Gastroesophageal sphincter (tissue), 4 donors: ENCODE measurements around the gene ADAD2. TPM values are rescaled to one million over a fixed set of nuclear protein-coding genes. Genes with fewer than 3 reads are reported as not detected.

Experiments
- ATAC-seq: fragments of 150-250 bp; one replicate; pipeline ENCODE4 v1.9.1; 2016; ENCODE audit warnings: mild to moderate bottlenecking, moderate library complexity
- H3K27ac ChIP-seq, 4 donors: fragments of 200-600 bp; sonication (generic) in 3 of 4; 1 replicate in 3 of 4; 2 replicates in 1 of 4; pipeline ENCODE4 v1.5.1; 2016 to 2019
- H3K27me3 ChIP-seq: fragments of 200-600 bp; sonication (generic); one replicate; pipeline ENCODE4 v1.5.1; 2019
- H3K36me3 ChIP-seq, 2 donors: fragments of 200-600 bp; sonication (generic); one replicate each; pipeline ENCODE4 v1.5.1; 2019; ENCODE audit warnings: control low read depth in 1 of 2
- H3K4me1 ChIP-seq, 3 donors: fragments of 200-600 bp; sonication (generic); 1 replicate in 2 of 3; 2 replicates in 1 of 3; pipeline ENCODE4 v1.5.1; 2016 to 2019; ENCODE audit warnings: control low read depth in 2 of 3
- H3K4me3 ChIP-seq, 2 donors: fragments of 200-600 bp; sonication (generic); one replicate each; pipeline ENCODE4 v1.5.1; 2019; ENCODE audit warnings: mild to moderate bottlenecking in 1 of 2, moderate library complexity in 1 of 2
- H3K9me3 ChIP-seq, 3 donors: fragments of 200-600 bp; sonication (generic); one replicate each; pipeline ENCODE4 v1.5.1; 2017 to 2019; ENCODE audit warnings: control low read depth in 2 of 3
- CTCF ChIP-seq, 4 experiments: fragments of 200-600 bp in 2 of 4; fragments of 450-650 bp in 2 of 4; sonication (generic) in 1 of 4; IDR thresholded peaks; one replicate each; pipeline ENCODE4 v1.5.1; 2017 to 2019; ENCODE audit warnings: antibody characterized with exemption in 4 of 4, mild to moderate bottlenecking in 2 of 4, moderate library complexity in 2 of 4
- EP300 ChIP-seq: sonication (generic); formaldehyde crosslinking; IDR thresholded peaks from one replicate; pipeline ENCODE4 v1.6.1; 2017; ENCODE audit warnings: antibody characterized with exemption, mild to moderate bottlenecking
- POLR2A ChIP-seq, 2 donors: fragments of 450-650 bp; IDR thresholded peaks; one replicate each; pipeline ENCODE4 v1.6.1; 2017; ENCODE audit warnings: antibody characterized with exemption in 2 of 2, mild to moderate bottlenecking in 2 of 2, moderate library complexity in 1 of 2
- POLR2AphosphoS5 ChIP-seq: sonication (generic); formaldehyde crosslinking; IDR thresholded peaks from one replicate; pipeline ENCODE4 v1.6.1; 2017; ENCODE audit warnings: antibody characterized with exemption
- WGBS, 2 donors: methylation state at CpG; one replicate each; pipeline ENCODE4 v1.1.5; 2018; ENCODE audit warnings: low coverage in 1 of 2; 5-methylcytosine and 5-hydroxymethylcytosine counted together
- total RNA-seq, 4 donors: library from RNA; depleted of rRNA; stranded (reverse); fragments of >200 nt; gene quantifications; one replicate each; pipeline ENCODE4 v1.1.0, GENCODE V29; 2016

The ADAD2 gene
- total RNA-seq, 4 donors from 2014 or later = 0.27 to 0.47 (median 0.31) TPM; not detected in 1

GRCh38 chr16:84207879-84208278, 16.9 kb downstream of the ADAD2 start:
- Histone ChIP-seq H3K36me3 (no peaks in the 10 kb centered on the region), H3K4me1 (no peaks in the 10 kb centered on the region), H3K27me3 (peaks cover 7% of the 10 kb centered on the region), H3K9me3 (no peaks in the 10 kb centered on the region), H3K27ac (no peak overlapping the region), H3K4me3 (no peak overlapping the region)
- no peak for TF ChIP-seq POLR2AphosphoS5
- TF ChIP-seq CTCF (IDR thresholded peaks at IDR 0.05) = no peak
- no peak for TF ChIP-seq POLR2A (IDR thresholded peaks at IDR 0.05)
- no peak for TF ChIP-seq EP300
- no peak for ATAC-seq
- 60 to 81% methylated on average over 4 of the region's 8 CpGs for whole genome bisulfite sequencing, 2 donors

GRCh38 chr16:84209989-84210388, 19.0 kb downstream of the ADAD2 start:
- Histone ChIP-seq H3K36me3 (no peaks in the 10 kb centered on the region), H3K27ac (no peak overlapping the region), H3K9me3 (no peaks in the 10 kb centered on the region), H3K4me1 (no peaks in the 10 kb centered on the region), H3K27me3 (no peaks in the 10 kb centered on the region), H3K4me3 (no peak overlapping the region)
- 61% methylated on average over 2 of the region's 2 CpGs; no CpG with 5 or more reads in 1 of the 2 donors for WGBS, 2 donors
- TF ChIP-seq POLR2A (IDR thresholded peaks at IDR 0.05) = no peak
- TF ChIP-seq POLR2AphosphoS5 = no peak
- ATAC-seq = no peak

- no peaks in the 10 kb centered on the region for H3K9me3 ChIP-seq
- H3K27ac ChIP-seq = no peak overlapping the region
- ATAC-seq = no peak
- 76 to 79% methylated on average over 2 to 4 of the region's 4 CpGs for WGBS, 2 donors
- no peak overlapping the region for H3K4me3 ChIP-seq
- H3K36me3 ChIP-seq = no peaks in the 10 kb centered on the region
- H3K27me3 ChIP-seq = no peaks in the 10 kb centered on the region
- TF ChIP-seq POLR2AphosphoS5 (no peak), EP300 (no peak), CTCF (IDR thresholded peaks at IDR 0.05) (no peak), POLR2A (IDR thresholded peaks at IDR 0.05) (no peak)
- H3K4me1 ChIP-seq = no peaks in the 10 kb centered on the region
Observed at GRCh38 chr16:84212154-84212553, 21.2 kb downstream of the ADAD2 start.

GRCh38 chr16:84212631-84213030, 21.7 kb downstream of the ADAD2 start:
- H3K36me3 ChIP-seq = no peaks in the 10 kb centered on the region
- TF ChIP-seq POLR2A (IDR thresholded peaks at IDR 0.05) (no peak), POLR2AphosphoS5 (no peak), CTCF (IDR thresholded peaks at IDR 0.05) (no peak), EP300 (no peak)
- WGBS, 2 donors = 96 to 100% methylated on average over 2 to 3 of the region's 4 CpGs
- no peaks in the 10 kb centered on the region for H3K9me3 ChIP-seq
- no peak overlapping the region for H3K4me3 ChIP-seq
- no peaks in the 10 kb centered on the region for H3K4me1 ChIP-seq
- H3K27me3 ChIP-seq = no peaks in the 10 kb centered on the region
- no peak overlapping the region for H3K27ac ChIP-seq
- no peak for ATAC-seq

GRCh38 chr16:84214451-84215066, 23.6 kb downstream of the ADAD2 start:
- Histone ChIP-seq H3K4me1 (no peaks in the 10 kb centered on the region), H3K9me3 (no peaks in the 10 kb centered on the region), H3K27ac (no peak overlapping the region), H3K4me3 (no peak overlapping the region), H3K27me3 (no peaks in the 10 kb centered on the region), H3K36me3 (no peaks in the 10 kb centered on the region)
- WGBS, 2 donors = 73 to 88% methylated on average over 3 to 4 of the region's 15 CpGs
- ATAC-seq = no peak
- TF ChIP-seq EP300 (no peak), POLR2AphosphoS5 (no peak), POLR2A (IDR thresholded peaks at IDR 0.05) (no peak), CTCF (IDR thresholded peaks at IDR 0.05) (no peak)
